G401 (cell line): ENCODE results near the gene PTPRD. TPM values are rescaled to one million over a fixed set of nuclear protein-coding genes. Genes with fewer than 3 reads are reported as not detected.

Experiments used
- DNase-seq: peaks from one replicate; pipeline ENCODE4 v3.0.0-alpha.2; 2015; ENCODE audit warnings: low spot score
- in situ Hi-C: cut with HindIII; loops from 2 replicates; pipeline ENCODE4 v1.10.0; 2016; ENCODE audit warnings: low sequenced_read_pairs, mixed read lengths
- total RNA-seq: library from RNA; depleted of rRNA; stranded (reverse); fragments of >200 nt; shearing (Covaris generic); gene quantifications from 2 replicates; pipeline ENCODE4 v1.2.3, GENCODE V29; 2014

PTPRD gene
- total RNA-seq, 1 experiment from 2014 or later, result 13.0 TPM

- in situ Hi-C loops, result no loop called here
- DNase-seq, result no peak
Observed at GRCh38 chr9:10232352-10232930, 380.4 kb downstream of the PTPRD start.

DNA sequence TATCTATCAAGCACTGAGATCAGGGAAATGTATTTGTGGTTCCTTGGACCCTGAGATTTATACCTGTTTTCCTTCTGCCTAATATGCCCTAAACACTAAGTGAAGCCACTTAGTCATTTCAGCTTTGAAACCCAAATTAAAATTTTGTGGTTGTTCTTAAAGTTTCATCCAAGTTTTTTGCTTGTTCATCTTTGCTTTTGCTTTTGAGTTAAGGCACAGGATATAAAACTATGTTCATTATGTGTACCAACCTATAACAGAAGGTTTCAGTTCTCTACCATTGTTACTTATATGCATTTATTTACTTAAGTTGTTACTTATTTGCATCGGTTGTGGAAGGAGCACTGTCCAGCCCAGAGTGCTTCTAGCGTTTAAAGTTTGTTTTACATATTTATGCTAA, 382.3 kb downstream of the PTPRD start:
- in situ Hi-C loops, result no loop called here
- no peak for DNase-seq

- DNase-seq, result no peak
- in situ Hi-C loops, result no loop called here
Observed at GRCh38 chr9:10228082-10228481, 384.7 kb downstream of the PTPRD start.

GRCh38 chr9:10226996-10227395, 385.8 kb downstream of the PTPRD start:
- in situ Hi-C loops, result no loop called here

GRCh38 chr9:10212702-10213101, 400.1 kb downstream of the PTPRD start:
- no peak for DNase-seq

More at GRCh38 chr9:10226996-10227395, 385.8 kb downstream of the PTPRD start:
- no peak for DNase-seq

GRCh38 chr9:10208691-10209069, 404.1 kb downstream of the PTPRD start:
- in situ Hi-C loops, result no loop called here
- DNase-seq, result no peak

More at GRCh38 chr9:10212702-10213101, 400.1 kb downstream of the PTPRD start:
- in situ Hi-C loops, result no loop called here

DNA sequence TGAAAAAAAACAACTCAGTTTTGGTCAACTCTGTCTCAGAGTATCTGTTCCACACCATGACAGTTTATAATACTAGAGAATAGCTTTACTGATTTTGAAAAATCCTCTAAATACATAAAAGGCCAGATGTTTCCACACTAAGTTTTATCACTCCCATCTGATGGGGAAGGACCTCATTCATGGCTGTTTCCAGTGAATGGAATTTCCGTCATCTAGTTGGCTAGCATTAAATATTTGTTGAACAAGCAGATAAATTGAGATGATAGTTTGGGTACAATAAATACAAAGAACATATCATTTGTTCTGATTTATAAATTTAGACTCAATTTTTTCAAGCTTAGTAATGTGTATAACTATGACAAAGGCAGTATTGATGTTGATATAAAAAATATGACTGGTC, 408.5 kb downstream of the PTPRD start:
- in situ Hi-C loops, result no loop called here
- no peak for DNase-seq

- DNase-seq, result no peak
- in situ Hi-C loops, result no loop called here
Observed at GRCh38 chr9:10173561-10173960, 439.2 kb downstream of the PTPRD start.

GRCh38 chr9:10172476-10172875, 440.3 kb downstream of the PTPRD start:
- DNase-seq, result no peak
- in situ Hi-C loops, result no loop called here

DNA sequence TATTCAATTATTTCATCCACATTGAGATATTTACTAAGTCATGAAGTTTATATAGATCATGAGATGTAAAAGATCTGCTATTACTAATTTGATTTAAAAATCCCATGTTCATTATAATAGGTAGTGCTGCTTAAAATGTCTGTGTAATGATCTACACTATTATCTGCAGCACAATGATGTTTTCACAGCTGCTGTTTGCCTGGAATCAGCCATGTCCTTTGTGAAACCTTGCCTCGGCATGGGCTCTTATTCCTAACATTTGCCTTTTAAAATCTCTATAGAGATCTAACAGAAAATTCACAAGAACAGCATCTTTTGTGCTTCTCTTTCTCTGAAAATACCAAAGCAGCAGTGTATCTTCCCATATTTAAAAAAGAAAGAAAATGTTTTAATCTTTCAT, 444.6 kb downstream of the PTPRD start:
- in situ Hi-C loops, result no loop called here
- no peak for DNase-seq

DNA sequence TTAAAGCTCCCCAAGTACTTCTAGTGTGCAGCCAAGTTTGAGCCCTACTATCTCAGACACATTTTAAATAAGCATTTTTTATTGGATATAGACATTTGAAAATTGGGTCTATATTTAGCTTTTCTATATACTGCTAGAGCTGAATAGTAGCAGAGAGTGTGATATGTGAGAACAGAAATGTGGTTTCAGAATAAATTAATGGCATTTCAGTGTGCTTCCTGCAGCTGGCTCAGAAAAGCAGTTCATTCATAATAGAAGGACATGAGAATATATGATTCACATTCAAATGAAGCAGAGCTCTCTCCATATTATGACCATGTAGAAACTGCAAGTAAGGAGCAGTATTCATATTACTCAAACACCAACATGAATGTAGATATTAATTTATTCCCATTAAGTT, 464.0 kb downstream of the PTPRD start:
- in situ Hi-C loops, result no loop called here

DNA sequence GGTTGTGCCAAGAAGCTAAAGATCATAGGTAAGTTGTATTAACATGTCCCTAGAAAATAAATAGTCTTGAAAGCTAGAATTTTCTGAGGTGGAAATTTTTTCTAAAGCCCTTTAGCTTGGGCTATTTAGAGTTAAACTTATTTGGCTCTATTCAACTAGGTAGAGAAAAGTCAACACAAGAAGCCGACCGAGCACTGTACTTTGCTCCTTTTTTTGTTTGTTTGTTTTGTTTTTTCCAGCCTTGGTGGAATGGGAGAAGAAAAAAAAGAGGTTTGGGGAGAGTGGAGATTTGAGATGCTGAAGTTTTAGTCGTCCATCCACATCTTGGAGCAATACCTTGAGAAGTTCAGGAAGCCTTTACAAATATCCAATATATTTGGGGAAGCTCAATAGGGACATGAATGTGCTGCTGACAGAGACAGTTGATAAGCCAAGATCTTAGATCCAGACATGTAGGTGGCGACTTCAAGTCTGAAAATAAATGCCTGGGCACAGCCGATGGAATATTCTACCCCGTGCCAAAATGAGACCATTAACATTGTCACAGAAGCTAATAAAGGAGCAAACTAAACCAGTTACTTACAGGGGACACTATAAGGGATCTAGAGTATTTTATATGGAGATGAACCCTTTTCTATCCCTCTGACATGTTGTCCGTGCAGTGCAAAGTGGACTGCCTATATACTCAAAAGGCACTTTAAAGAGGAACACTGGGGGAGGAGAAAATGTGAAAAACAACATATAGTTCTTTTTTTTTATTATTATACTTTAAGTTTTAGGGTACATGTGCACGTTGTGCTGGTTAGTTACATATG, 466.1 kb downstream of the PTPRD start:
- in situ Hi-C loops, result no loop called here
- no peak for DNase-seq

More for the DNA sequence above, 464.0 kb downstream of the PTPRD start:
- no peak for DNase-seq

DNA sequence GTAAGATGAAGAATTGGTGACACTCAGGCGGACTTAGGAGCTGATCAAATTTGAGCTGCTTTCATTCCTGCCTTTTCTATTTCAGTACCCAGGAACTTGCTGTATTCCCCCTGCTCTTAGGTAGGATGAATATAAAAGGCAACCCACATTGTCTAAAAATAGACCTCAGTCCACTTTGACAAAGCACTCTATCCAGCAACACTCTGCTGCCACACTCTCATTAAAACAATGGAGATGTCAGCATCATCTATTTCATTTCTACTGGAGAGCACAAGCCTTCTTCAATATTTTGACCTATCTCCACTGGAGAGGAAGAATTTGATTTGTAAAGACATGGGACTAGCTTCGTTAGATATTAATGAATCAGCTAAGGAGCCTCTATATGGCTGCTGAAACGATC, 468.4 kb downstream of the PTPRD start:
- DNase-seq, result no peak
- in situ Hi-C loops, result no loop called here

- no peak for DNase-seq
- in situ Hi-C loops, result no loop called here
Observed at GRCh38 chr9:10135553-10135952, 477.2 kb downstream of the PTPRD start.

- in situ Hi-C loops, result no loop called here
Observed at GRCh38 chr9:10134266-10134665, 478.5 kb downstream of the PTPRD start.

GRCh38 chr9:10130061-10130675, 482.6 kb downstream of the PTPRD start:
- no peak for DNase-seq
- in situ Hi-C loops, result no loop called here

More at GRCh38 chr9:10134266-10134665, 478.5 kb downstream of the PTPRD start:
- DNase-seq, result no peak

DNA sequence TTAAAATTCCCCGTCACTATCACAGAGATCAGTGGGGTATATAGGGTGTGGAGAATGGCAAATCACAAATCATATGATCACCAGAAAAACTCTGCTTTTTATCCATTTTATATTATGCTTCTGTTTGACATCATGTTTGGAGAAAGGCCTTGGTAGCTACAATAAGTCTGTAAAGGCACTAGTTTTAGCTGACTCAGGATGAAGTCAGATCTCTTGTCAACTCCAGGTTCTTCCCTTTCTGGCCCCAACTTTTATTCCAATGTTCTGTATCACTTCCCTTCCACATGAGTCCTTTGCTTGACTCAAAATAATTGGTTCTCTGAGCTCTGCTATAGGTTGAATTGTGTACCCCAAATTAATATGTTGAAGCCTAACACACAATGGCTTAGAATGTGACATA, 484.9 kb downstream of the PTPRD start:
- in situ Hi-C loops, result no loop called here
- no peak for DNase-seq

GRCh38 chr9:10112798-10113197, 500.0 kb downstream of the PTPRD start:
- in situ Hi-C loops, result no loop called here
- no peak for DNase-seq

DNA sequence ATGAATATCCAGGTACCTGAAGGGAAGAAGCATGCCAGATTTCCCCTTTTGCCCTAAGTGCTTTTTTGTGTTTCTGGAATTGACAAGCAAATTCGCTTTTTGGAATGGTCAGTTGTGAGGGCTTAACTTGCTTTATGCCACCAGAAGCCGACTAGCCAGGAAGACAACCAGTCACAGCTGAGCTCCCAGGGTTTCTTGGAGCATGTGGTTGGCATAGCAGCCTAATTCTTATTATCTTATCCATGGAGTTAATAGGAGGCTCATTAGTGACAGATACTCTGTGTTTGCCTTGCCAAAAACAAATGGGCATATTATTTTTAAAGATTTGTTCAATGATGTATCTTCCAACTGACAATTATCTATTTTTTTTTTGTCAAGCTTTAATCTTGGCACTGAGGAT, 500.7 kb downstream of the PTPRD start:
- no peak for DNase-seq
- in situ Hi-C loops, result no loop called here

DNA sequence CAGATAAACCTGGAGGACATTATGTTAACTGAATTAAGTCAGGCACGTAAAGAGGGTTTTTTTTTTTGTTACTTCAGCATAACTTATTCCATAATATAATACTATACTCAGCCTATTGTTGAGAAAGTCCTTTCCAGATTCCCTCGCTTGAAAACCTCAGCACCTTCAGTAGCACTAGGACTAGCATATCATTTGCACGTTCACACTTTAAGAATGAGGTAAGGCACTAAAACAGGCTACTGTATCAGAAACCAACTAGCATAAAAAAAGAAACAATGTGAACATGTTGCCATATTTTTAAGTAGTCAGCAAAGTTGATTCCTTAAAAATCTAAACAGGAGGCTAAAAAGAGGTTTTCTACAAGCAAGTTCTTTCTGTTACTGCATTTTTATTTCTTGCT, 504.0 kb downstream of the PTPRD start:
- DNase-seq, result no peak
- in situ Hi-C loops, result no loop called here
